Stomach (tissue), 9 donors: ENCODE data around the gene VWA8. TPM values are rescaled to one million over a fixed set of nuclear protein-coding genes. Genes with fewer than 3 reads are reported as not detected.
"Not testable (repeated sequence)": the region's sequence is repeated elsewhere in the genome, so short reads cannot be mapped to it uniquely, and the experiment has no call there.

Experiments used
- DNase-seq, 2 donors: peaks; one replicate each; pipeline versions ENCODE4 v3.0.0 to v3.0.0-alpha.2; 2013 to 2019
- H3K27ac ChIP-seq, 5 donors: fragments of 200-600 bp in 4 of 5; sonication (generic) in 4 of 5; one replicate each; pipeline ENCODE4 v1.5.1; 2013 to 2019; ENCODE audit warnings: mild to moderate bottlenecking in 1 of 5, moderate library complexity in 1 of 5
- H3K27me3 ChIP-seq, 3 donors: fragments of 200-600 bp; sonication (generic); one replicate each; pipeline ENCODE4 v1.5.1; 2017 to 2019; ENCODE audit warnings: mixed run types in 1 of 3
- H3K36me3 ChIP-seq, 4 donors: fragments of 200-600 bp; sonication (generic); 1 replicate in 3 of 4; 2 replicates in 1 of 4; pipeline ENCODE4 v1.5.1; 2016 to 2019
- H3K4me1 ChIP-seq, 4 donors: fragments of 200-600 bp; sonication (generic); one replicate each; pipeline ENCODE4 v1.5.1; 2016 to 2019
- H3K4me3 ChIP-seq, 4 donors: fragments of 200-600 bp; sonication (generic) in 3 of 4; one replicate each; pipeline ENCODE4 v1.5.1; 2016 to 2019; ENCODE audit warnings: mild to moderate bottlenecking in 1 of 4
- H3K9me3 ChIP-seq, 4 donors: fragments of 200-600 bp; sonication (generic); one replicate each; pipeline ENCODE4 v1.5.1; 2016 to 2019
- CTCF ChIP-seq, 7 experiments: fragments of 450-650 bp in 4 of 7; fragments of 200-600 bp in 3 of 7; sonication (generic) in 3 of 7; IDR thresholded peaks; one replicate each; pipeline ENCODE4 v1.5.1; 2016 to 2019; ENCODE audit warnings: antibody characterized with exemption in 7 of 7, control low read depth in 2 of 7, mild to moderate bottlenecking in 1 of 7
- EP300 ChIP-seq: sonication (generic); formaldehyde crosslinking; IDR thresholded peaks from one replicate; pipeline ENCODE4 v1.6.1; 2017; ENCODE audit warnings: antibody characterized with exemption
- POLR2A ChIP-seq, 4 donors: fragments of 450-650 bp; IDR thresholded peaks; one replicate each; pipeline ENCODE4 v1.6.1; 2016; ENCODE audit warnings: antibody characterized with exemption in 4 of 4, control low read depth in 2 of 4, mild to moderate bottlenecking in 1 of 4, moderate library complexity in 1 of 4
- POLR2AphosphoS5 ChIP-seq, 3 donors: sonication (generic); formaldehyde crosslinking; IDR thresholded peaks; one replicate each; pipeline ENCODE4 v1.6.1; 2016; ENCODE audit warnings: antibody characterized with exemption in 3 of 3
- WGBS, 5 donors: extraction: QIAGEN DNeasy Blood & Tissue Kit in 3 of 5; methylation state at CpG; one replicate each; pipeline versions ENCODE4 v1.1.5 to v1.1.7; 2013 to 2018; 5-methylcytosine and 5-hydroxymethylcytosine counted together
- intact Hi-C: fragments of 100-400 bp; cut with DNase I; formaldehyde crosslinking; loops from one replicate; pipeline ENCODE4 v1.15.1; 2023; ENCODE audit warnings: low total_unique reads
- polyA plus RNA-seq, 3 donors: library from polyadenylated mRNA; stranded (reverse); fragments of 200-250 nt; gene quantifications; one replicate each; pipeline ENCODE4 v1.2.3, GENCODE V29; 2013
- total RNA-seq, 5 donors: library from RNA; depleted of rRNA; stranded (reverse); fragments of >200 nt; gene quantifications; one replicate each; pipeline versions ENCODE4 v1.1.0 to v1.2.3, GENCODE V29; 2014 to 2016
- donor health status: healthy with polysubstance abuse.
- donor health status: Bipolar disorder and iron deficiency.
- donor health status: healthy.

The VWA8 gene
- total and polyA plus RNA-seq, 8 donors = 3.3 to 99.2 (median 25.4) TPM

- peaks cover 0 to 34% (median 13%) of the 10 kb centered on the region in 4 donors for H3K36me3 ChIP-seq
- intact Hi-C loops = no loop called here
- no peaks in the 10 kb centered on the region for H3K27me3 ChIP-seq
- DNase-seq = no peak
- peaks cover 0 to 15% (median 0%) of the 10 kb centered on the region in 4 donors for H3K4me1 ChIP-seq
- no peak for TF ChIP-seq CTCF (IDR thresholded peaks at IDR 0.05)
- no peak for TF ChIP-seq EP300
- TF ChIP-seq POLR2AphosphoS5 (IDR thresholded peaks at IDR 0.05) = no peak
- TF ChIP-seq POLR2A (IDR thresholded peaks at IDR 0.05) = no peak
- H3K9me3 ChIP-seq = no peaks in the 10 kb centered on the region
- WGBS, 5 donors = 63 to 85% (median 81%) methylated on average over 6 of the region's 6 CpGs
- no peak overlapping the region for H3K4me3 ChIP-seq
- no peak overlapping the region for H3K27ac ChIP-seq
These were observed 381.7 kb downstream of the VWA8 start for GRCh38 chr13:41579168-41579567.

- Histone ChIP-seq H3K27ac (no peak overlapping the region), H3K9me3 (no peaks in the 10 kb centered on the region), H3K4me1 (peaks cover 0 to 15% (median 0%) of the 10 kb centered on the region in 4 donors), H3K4me3 (no peak overlapping the region), H3K27me3 (no peaks in the 10 kb centered on the region), H3K36me3 (peaks cover 0 to 28% (median 12%) of the 10 kb centered on the region in 4 donors)
- intact Hi-C loops = no loop called here
- 89 to 98% (median 96%) methylated on average over 5 of the region's 5 CpGs for WGBS, 5 donors
- TF ChIP-seq POLR2A (IDR thresholded peaks at IDR 0.05) (no peak), EP300 (no peak)
- DNase-seq = no peak
These were observed 382.5 kb downstream of the VWA8 start for GRCh38 chr13:41578371-41578770.

- 21 to 35% (median 33%) methylated on average over 4 of the region's 4 CpGs for WGBS, 5 donors
- H3K27ac ChIP-seq = peak overlapping the region in 3 of 5 donors; percentile 18 to 47 (median 44)
- intact Hi-C loops = no loop called here
- peak in 1 of 2 donors; percentile 40 for DNase-seq
- H3K36me3 ChIP-seq = peaks cover 0 to 19% (median 8%) of the 10 kb centered on the region in 4 donors
- H3K4me3 ChIP-seq = no peak overlapping the region
- no peaks in the 10 kb centered on the region for H3K27me3 ChIP-seq
- no peaks in the 10 kb centered on the region for H3K9me3 ChIP-seq
- TF ChIP-seq POLR2AphosphoS5 (IDR thresholded peaks at IDR 0.05) (peak in 1 of 3 donors; percentile 51), EP300 (no peak)
- H3K4me1 ChIP-seq = peaks cover 0 to 15% (median 0%) of the 10 kb centered on the region in 4 donors
These were observed 383.5 kb downstream of the VWA8 start for GRCh38 chr13:41577436-41577835.

DNA sequence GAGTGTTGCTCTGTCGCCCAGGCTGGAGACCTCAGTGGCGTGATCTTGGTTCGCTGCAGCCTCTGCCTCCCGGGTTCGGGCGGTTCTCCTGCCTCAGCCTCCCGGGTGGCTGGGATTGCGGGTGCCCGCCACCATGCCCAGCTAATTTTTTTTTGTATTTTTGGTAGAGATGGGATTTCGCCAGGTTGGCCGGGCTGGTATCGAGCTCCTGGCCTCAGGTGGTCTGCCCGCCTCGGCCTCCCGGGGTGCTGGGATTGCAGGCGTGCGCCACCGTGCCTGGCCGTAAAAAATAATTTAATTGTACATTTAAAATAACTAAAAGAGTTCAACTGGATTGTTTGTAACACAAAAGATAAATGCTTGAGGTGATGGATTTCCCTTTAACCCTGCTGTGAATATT, 387.3 kb downstream of the VWA8 start:
- Histone ChIP-seq H3K4me1 (peaks cover 0 to 14% (median 0%) of the 10 kb centered on the region in 4 donors), H3K36me3 (peaks cover 0 to 19% (median 10%) of the 10 kb centered on the region in 4 donors)
- WGBS, 5 donors = 92 to 98% (median 95%) methylated on average over 19 of the region's 19 CpGs
- intact Hi-C loops, H3K4me3 ChIP-seq, DNase-seq, H3K27me3 ChIP-seq, H3K27ac ChIP-seq, H3K9me3 ChIP-seq: not testable (repeated sequence)

DNA sequence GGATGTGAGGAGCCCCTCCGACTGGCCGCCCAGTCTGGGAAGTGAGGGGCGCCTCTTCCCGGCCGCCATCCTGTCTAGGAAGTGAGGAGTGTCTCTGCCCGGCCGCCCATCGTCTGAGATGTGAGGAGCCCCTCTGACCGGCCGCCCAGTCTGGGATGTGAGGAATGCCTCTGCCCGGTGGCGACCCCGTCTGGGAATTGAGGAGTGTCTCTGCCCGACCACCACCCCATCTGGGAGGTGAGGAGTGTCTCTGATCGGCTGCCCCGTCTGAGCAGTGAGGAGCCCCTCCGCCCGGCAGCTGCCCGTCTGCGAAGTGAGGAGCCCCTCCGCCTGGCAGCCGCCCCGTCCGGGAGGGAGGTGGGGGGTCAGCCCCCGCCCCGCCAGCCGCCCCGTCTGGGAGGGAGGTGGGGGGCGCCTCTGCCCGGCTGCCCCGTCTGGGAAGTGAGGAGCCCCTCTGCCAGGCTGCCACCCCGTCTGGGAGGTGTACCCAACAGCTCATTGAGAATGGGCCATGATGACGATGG, 389.0 kb downstream of the VWA8 start:
- H3K4me3 ChIP-seq, DNase-seq, H3K4me1 ChIP-seq, H3K27ac ChIP-seq, intact Hi-C loops, H3K9me3 ChIP-seq, H3K27me3 ChIP-seq: not testable (repeated sequence)
- peaks cover 0 to 29% (median 17%) of the 10 kb centered on the region in 4 donors for H3K36me3 ChIP-seq
- WGBS, 5 donors = 92 to 98% (median 95%) methylated on average over 13 to 33 of the region's 33 CpGs

DNA sequence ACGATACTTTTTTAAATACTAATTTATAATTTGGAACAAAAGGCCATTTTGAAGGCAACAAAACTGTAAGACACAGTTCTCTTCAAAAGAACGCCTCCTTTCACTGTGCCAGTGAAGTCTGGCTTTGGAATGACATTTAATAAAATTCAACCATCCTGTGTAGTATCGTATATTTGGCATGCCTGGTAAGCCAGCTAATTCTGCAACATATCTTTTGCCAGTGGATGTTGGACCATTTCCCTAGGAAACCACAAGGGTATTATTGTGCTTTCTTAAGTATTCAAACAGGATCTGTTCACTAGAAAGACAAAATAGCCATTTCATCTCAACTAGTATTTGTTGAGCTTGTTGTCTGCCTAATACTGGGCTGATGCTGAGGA, 391.9 kb downstream of the VWA8 start:
- WGBS, 5 donors = 42 to 63% (median 49%) methylated on average over 3 of the region's 3 CpGs
- no peak for DNase-seq
- Histone ChIP-seq H3K36me3 (peaks cover 0 to 23% (median 10%) of the 10 kb centered on the region in 4 donors), H3K27ac (peak overlapping the region in 1 of 5 donors; percentile 6), H3K4me1 (peaks cover 0 to 12% (median 6%) of the 10 kb centered on the region in 4 donors), H3K4me3 (no peak overlapping the region), H3K9me3 (no peaks in the 10 kb centered on the region), H3K27me3 (no peaks in the 10 kb centered on the region)
- intact Hi-C loops = no loop called here
- no peak for TF ChIP-seq POLR2A (IDR thresholded peaks at IDR 0.05)
- no peak for TF ChIP-seq EP300
- TF ChIP-seq CTCF (IDR thresholded peaks at IDR 0.05) = no peak
- no peak for TF ChIP-seq POLR2AphosphoS5 (IDR thresholded peaks at IDR 0.05)
